CD14-positive monocyte (primary cell): Measurements from ENCODE around the gene KLHL13. TPM values are rescaled to one million over a fixed set of nuclear protein-coding genes. Genes with fewer than 3 reads are reported as not detected.
A peak's percentile ranks its signal among the peaks of the same experiment; 100 is the strongest.

ENCODE experiments used
- DNase-seq, 3 donors: peaks; one replicate each; pipeline ENCODE4 v3.0.0-alpha.2; 2011 to 2022
- H2AFZ ChIP-seq: 2 replicates; pipeline ENCODE4 v1.6.0; 2012; ENCODE audit warnings: mild to moderate bottlenecking, low read depth, low read length, inconsistent platforms; ENCODE audit not compliant: insufficient read depth, poor library complexity, severe bottlenecking
- H3K27ac ChIP-seq, 2 donors: 1 replicate in 1 of 2; 2 replicates in 1 of 2; pipeline ENCODE4 v1.5.1; 2012 to 2013; ENCODE audit warnings: low read length in 2 of 2, control low read depth in 1 of 2, inconsistent platforms in 1 of 2, low read depth in 1 of 2, mild to moderate bottlenecking in 1 of 2
- H3K27me3 ChIP-seq, 2 donors: one replicate each; pipeline versions ENCODE4 v1.6.0 to v1.6.1; 2011 to 2013; ENCODE audit warnings: low read length in 2 of 2; ENCODE audit not compliant: control insufficient read depth in 2 of 2, insufficient read depth in 2 of 2
- H3K36me3 ChIP-seq, 2 donors: replicated peaks in 1 of 2; 1 replicate in 1 of 2; 2 replicates in 1 of 2; pipeline versions ENCODE4 v1.5.1 to v1.6.1; 2012 to 2013; ENCODE audit warnings: low read length in 2 of 2, control low read depth in 1 of 2, inconsistent platforms in 1 of 2, mild to moderate bottlenecking in 1 of 2; ENCODE audit not compliant: insufficient read depth in 2 of 2, control insufficient read depth in 1 of 2
- H3K4me1 ChIP-seq, 2 donors: 1 replicate in 1 of 2; 2 replicates in 1 of 2; pipeline versions ENCODE4 v1.5.1 to v1.6.1; 2012 to 2013; ENCODE audit warnings: low read length in 2 of 2, control low read depth in 1 of 2, inconsistent platforms in 1 of 2, mild to moderate bottlenecking in 1 of 2, moderate library complexity in 1 of 2; ENCODE audit not compliant: insufficient read depth in 2 of 2, control insufficient read depth in 1 of 2
- H3K4me2 ChIP-seq: replicated peaks from 2 replicates; pipeline ENCODE3; 2012; ENCODE audit warnings: low read length, moderate library complexity, mild to moderate bottlenecking; ENCODE audit not compliant: poor library complexity, severe bottlenecking; ENCODE audit errors: extremely low read depth
- H3K4me3 ChIP-seq, 3 experiments: fragments of 200-600 bp in 1 of 3; sonication (generic) in 1 of 3; replicated peaks in 1 of 3; 1 replicate in 2 of 3; 2 replicates in 1 of 3; pipeline ENCODE4 v1.5.1; 2011 to 2013; ENCODE audit warnings: low read length in 3 of 3, mild to moderate bottlenecking in 3 of 3, control low read depth in 2 of 3, low read depth in 2 of 3, inconsistent platforms in 1 of 3, moderate library complexity in 1 of 3
- H3K79me2 ChIP-seq: 2 replicates; pipeline ENCODE4 v1.6.0; 2012; ENCODE audit warnings: mild to moderate bottlenecking, control low read depth, inconsistent platforms, low read length, moderate library complexity; ENCODE audit not compliant: insufficient read depth
- H3K9ac ChIP-seq: 2 replicates; pipeline ENCODE4 v1.6.0; 2017; ENCODE audit warnings: low read length, mild to moderate bottlenecking; ENCODE audit not compliant: insufficient read depth, poor library complexity, severe bottlenecking
- H3K9me3 ChIP-seq, 2 donors: replicated peaks in 1 of 2; 1 replicate in 1 of 2; 2 replicates in 1 of 2; pipeline versions ENCODE4 v1.5.1 to v1.6.1; 2012 to 2013; ENCODE audit warnings: low read length in 2 of 2, control low read depth in 1 of 2; ENCODE audit not compliant: control insufficient read depth in 1 of 2, insufficient read depth in 1 of 2
- H4K20me1 ChIP-seq: 2 replicates; pipeline ENCODE4 v1.6.0; 2012; ENCODE audit warnings: mild to moderate bottlenecking, low read length, control low read depth, moderate library complexity; ENCODE audit not compliant: insufficient read depth
- H3K27ac Mint-ChIP-seq, 7 donors: one replicate each; pipeline ENCODE4 v1.8.0; 2020; ENCODE audit warnings: mild to moderate bottlenecking in 7 of 7, mixed read lengths in 7 of 7, moderate library complexity in 6 of 7, inconsistent platforms in 2 of 7
- H3K27me3 Mint-ChIP-seq, 3 donors: one replicate each; pipeline ENCODE4 v1.8.0; 2021 to 2022; ENCODE audit warnings: low read depth in 3 of 3, mild to moderate bottlenecking in 3 of 3, mixed read lengths in 3 of 3, moderate library complexity in 3 of 3, inconsistent platforms in 1 of 3
- H3K36me3 Mint-ChIP-seq, 2 donors: one replicate each; pipeline ENCODE4 v1.8.0; 2020; ENCODE audit warnings: mixed read lengths in 2 of 2, inconsistent platforms in 1 of 2, mild to moderate bottlenecking in 1 of 2
- H3K4me1 Mint-ChIP-seq: one replicate; pipeline ENCODE4 v1.8.0; 2020; ENCODE audit warnings: mild to moderate bottlenecking, mixed read lengths
- H3K4me3 Mint-ChIP-seq, 2 donors: one replicate each; pipeline ENCODE4 v1.8.0; 2020; ENCODE audit warnings: mild to moderate bottlenecking in 2 of 2, mixed read lengths in 2 of 2, moderate library complexity in 1 of 2
- H3K9me3 Mint-ChIP-seq, 7 donors: one replicate each; pipeline ENCODE4 v1.8.0; 2020 to 2022; ENCODE audit warnings: mixed read lengths in 7 of 7, mild to moderate bottlenecking in 6 of 7, moderate library complexity in 6 of 7, inconsistent platforms in 2 of 7
- WGBS: methylation state at CpG from one replicate; pipeline ENCODE4 v1.1.5; 2013; ENCODE audit warnings: missing lambda C conversion rate; ENCODE audit not compliant: insufficient coverage; 5-methylcytosine and 5-hydroxymethylcytosine counted together
- intact Hi-C, 2 donors: fragments of 100-400 bp; cut with micrococcal nuclease; formaldehyde crosslinking; loops; one replicate each; pipeline versions ENCODE4 v1.15.0 to v1.15.1; 2023
- polyA plus RNA-seq, 3 donors: library from polyadenylated mRNA; depleted of rRNA in 1 of 3; unstranded in 2 of 3; stranded (reverse) in 1 of 3; fragments of 300-500 nt in 2 of 3; fragments of >200 nt in 1 of 3; fragmentation: Illumina TruSeq in 2 of 3; gene quantifications; 1 replicate in 2 of 3; 2 replicates in 1 of 3; pipeline ENCODE4 v1.2.3, GENCODE V29; 2012 to 2021
- TF ChIP-seq, protein P1 (sequence below): fragments of 200-600 bp; IDR thresholded peaks from one replicate; pipeline ENCODE4 v1.8.0; 2022; ENCODE audit warnings: antibody characterized with exemption, mild to moderate bottlenecking

Gene KLHL13
- polyA plus RNA-seq, 3 donors, result 0.05 to 0.41 (median 0.10) TPM

DNA sequence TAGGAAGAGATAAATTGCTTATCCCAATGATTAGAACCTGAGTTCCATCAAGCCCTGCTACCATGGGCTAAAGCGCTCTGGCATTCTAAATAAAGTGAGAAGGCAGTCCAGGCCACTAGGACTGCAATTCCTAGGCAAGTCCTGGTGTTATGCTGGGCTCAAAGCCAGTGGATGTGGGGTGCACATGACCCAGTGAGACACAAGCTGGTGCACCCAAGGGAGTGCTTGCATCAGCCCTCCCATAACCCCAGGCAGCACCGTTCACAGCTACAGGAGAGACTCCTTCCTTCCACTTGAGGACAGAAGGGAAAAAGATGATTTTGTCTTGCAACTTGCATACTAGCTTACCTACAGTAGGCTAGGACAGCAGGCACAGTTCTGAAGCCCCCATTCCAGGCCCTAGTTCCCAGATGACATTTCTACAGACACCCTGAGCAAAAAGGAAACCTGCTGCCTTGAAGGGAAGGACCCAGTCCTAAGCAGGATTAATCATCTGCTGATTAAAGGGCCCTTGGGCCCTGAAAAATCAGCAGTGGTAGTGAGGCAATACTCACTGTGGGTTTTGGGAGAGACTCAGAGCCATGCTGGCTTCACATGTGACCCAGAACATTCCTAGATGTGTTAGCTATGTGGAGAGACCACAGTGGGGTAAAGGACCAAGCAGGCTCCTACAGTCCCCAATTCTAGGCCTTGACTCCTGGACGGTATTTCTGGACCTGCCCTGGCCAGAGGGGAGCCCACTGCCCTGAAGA lies 77.8 kb downstream of the KLHL13 start:
- Mint-ChIP-seq H3K27me3 (peaks cover 0 to 2% (median 0%) of the 10 kb centered on the region in 3 donors), H3K9me3 (peaks cover 2 to 13% (median 6%) of the 10 kb centered on the region in 7 donors)

DNA sequence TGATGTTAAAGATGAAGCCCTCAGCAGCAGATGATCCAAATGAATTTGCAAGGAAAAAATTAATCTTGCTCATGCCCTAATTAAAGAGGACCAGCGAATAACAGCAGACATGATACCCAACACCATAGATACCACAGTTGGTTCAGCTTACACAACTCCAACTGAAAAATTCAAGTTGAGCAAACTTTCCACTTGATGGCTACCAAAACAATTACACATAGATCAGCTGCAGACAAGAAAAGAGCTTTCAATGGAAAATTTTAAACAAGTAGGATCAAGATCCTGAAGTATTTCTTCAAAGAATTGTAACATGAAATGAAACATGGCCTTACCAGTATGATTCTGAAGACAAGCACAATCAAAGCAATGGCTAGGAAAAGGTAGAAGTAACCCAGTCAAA lies 90.0 kb downstream of the KLHL13 start:
- no peak for DNase-seq
- Mint-ChIP-seq H3K36me3 (no peaks in the 10 kb centered on the region), H3K4me3 (no peak overlapping the region), H3K27ac (no peak overlapping the region), H3K9me3 (peaks cover 0 to 3% (median 0%) of the 10 kb centered on the region in 7 donors), H3K27me3 (no peaks in the 10 kb centered on the region), H3K4me1 (peaks cover 2% of the 10 kb centered on the region)
- no peaks in the 10 kb centered on the region for H3K4me1 ChIP-seq
- H3K27me3 ChIP-seq, result no peaks in the 10 kb centered on the region
- intact Hi-C loops, result no loop called here
- TF ChIP-seq, protein P1, sequence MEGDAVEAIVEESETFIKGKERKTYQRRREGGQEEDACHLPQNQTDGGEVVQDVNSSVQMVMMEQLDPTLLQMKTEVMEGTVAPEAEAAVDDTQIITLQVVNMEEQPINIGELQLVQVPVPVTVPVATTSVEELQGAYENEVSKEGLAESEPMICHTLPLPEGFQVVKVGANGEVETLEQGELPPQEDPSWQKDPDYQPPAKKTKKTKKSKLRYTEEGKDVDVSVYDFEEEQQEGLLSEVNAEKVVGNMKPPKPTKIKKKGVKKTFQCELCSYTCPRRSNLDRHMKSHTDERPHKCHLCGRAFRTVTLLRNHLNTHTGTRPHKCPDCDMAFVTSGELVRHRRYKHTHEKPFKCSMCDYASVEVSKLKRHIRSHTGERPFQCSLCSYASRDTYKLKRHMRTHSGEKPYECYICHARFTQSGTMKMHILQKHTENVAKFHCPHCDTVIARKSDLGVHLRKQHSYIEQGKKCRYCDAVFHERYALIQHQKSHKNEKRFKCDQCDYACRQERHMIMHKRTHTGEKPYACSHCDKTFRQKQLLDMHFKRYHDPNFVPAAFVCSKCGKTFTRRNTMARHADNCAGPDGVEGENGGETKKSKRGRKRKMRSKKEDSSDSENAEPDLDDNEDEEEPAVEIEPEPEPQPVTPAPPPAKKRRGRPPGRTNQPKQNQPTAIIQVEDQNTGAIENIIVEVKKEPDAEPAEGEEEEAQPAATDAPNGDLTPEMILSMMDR, result no peak
- H3K9ac ChIP-seq, result no peak overlapping the region
- H4K20me1 ChIP-seq, result no peaks in the 10 kb centered on the region
- no peak overlapping the region for H3K4me3 ChIP-seq
- no peak overlapping the region for H3K27ac ChIP-seq
- H3K9me3 ChIP-seq, result no peaks in the 10 kb centered on the region
- no peaks in the 10 kb centered on the region for H3K79me2 ChIP-seq
- H2AFZ ChIP-seq, result no peak overlapping the region
- WGBS, result no CpG with 5 or more reads among the region's 1 CpG
- no peak overlapping the region for H3K4me2 ChIP-seq
- H3K36me3 ChIP-seq, result no peaks in the 10 kb centered on the region

More for the DNA sequence above, 77.8 kb downstream of the KLHL13 start:
- no peaks in the 10 kb centered on the region for H3K27me3 ChIP-seq
- TF ChIP-seq, protein P1, result no peak
- H3K9ac ChIP-seq, result no peak overlapping the region
- WGBS, result no CpG with 5 or more reads among the region's 3 CpGs
- no peak for DNase-seq
- H3K36me3 ChIP-seq, result no peaks in the 10 kb centered on the region
- H3K4me3 ChIP-seq, result no peak overlapping the region
- intact Hi-C loops, result no loop called here
- H4K20me1 ChIP-seq, result no peaks in the 10 kb centered on the region
- Mint-ChIP-seq H3K4me1 (peaks cover 3% of the 10 kb centered on the region), H3K36me3 (no peaks in the 10 kb centered on the region), H3K4me3 (no peak overlapping the region), H3K27ac (peak overlapping the region in 1 of 7 donors; percentile 6)
- H3K4me2 ChIP-seq, result no peak overlapping the region
- H3K9me3 ChIP-seq, result no peaks in the 10 kb centered on the region
- no peak overlapping the region for H3K27ac ChIP-seq
- no peaks in the 10 kb centered on the region for H3K79me2 ChIP-seq
- H2AFZ ChIP-seq, result no peak overlapping the region
- H3K4me1 ChIP-seq, result no peaks in the 10 kb centered on the region
